Natural killer cell (primary cell): ENCODE results near the gene ALDH16A1. TPM values are rescaled to one million over a fixed set of nuclear protein-coding genes. Genes with fewer than 3 reads are reported as not detected.

Source experiments
- ATAC-seq, 3 donors: fragments of 150-1000 bp in 2 of 3; fragments of 200-7000 bp in 1 of 3; cut with Tn5 transposase; 1 replicate in 1 of 3; 2 replicates in 2 of 3; pipeline ENCODE4 v1.10.0; 2021; ENCODE audit warnings: mild to moderate bottlenecking in 2 of 3, moderate library complexity in 2 of 3
- DNase-seq, 2 donors: peaks; one replicate each; pipeline versions ENCODE4 v3.0.0 to v3.0.0-alpha.2; 2013 to 2021; ENCODE audit warnings: mixed read lengths in 1 of 2
- H3K27ac ChIP-seq: one replicate; pipeline ENCODE4 v1.5.1; 2013; ENCODE audit warnings: mild to moderate bottlenecking, low read length
- H3K27me3 ChIP-seq: one replicate; pipeline ENCODE4 v1.6.1; 2013; ENCODE audit warnings: low read length; ENCODE audit not compliant: control insufficient read depth, insufficient read depth
- H3K36me3 ChIP-seq: one replicate; pipeline ENCODE4 v1.6.1; 2013; ENCODE audit warnings: low read length; ENCODE audit not compliant: control insufficient read depth, insufficient read depth
- H3K4me1 ChIP-seq: one replicate; pipeline ENCODE4 v1.6.1; 2013; ENCODE audit warnings: low read length; ENCODE audit not compliant: control insufficient read depth, insufficient read depth
- H3K4me3 ChIP-seq: one replicate; pipeline ENCODE4 v1.5.1; 2013; ENCODE audit warnings: low read length
- H3K9me3 ChIP-seq: one replicate; pipeline ENCODE4 v1.6.1; 2013; ENCODE audit warnings: low read length; ENCODE audit not compliant: control insufficient read depth, insufficient read depth
- H3K27ac Mint-ChIP-seq, 2 donors: one replicate each; pipeline ENCODE4 v1.8.0; 2022; ENCODE audit warnings: mild to moderate bottlenecking in 2 of 2, mixed read lengths in 2 of 2, moderate library complexity in 1 of 2
- H3K27me3 Mint-ChIP-seq, 2 donors: one replicate each; pipeline ENCODE4 v1.8.0; 2022; ENCODE audit warnings: low read depth in 2 of 2, mixed read lengths in 2 of 2
- H3K36me3 Mint-ChIP-seq: one replicate; pipeline ENCODE4 v1.8.0; 2022; ENCODE audit warnings: mixed read lengths
- H3K4me1 Mint-ChIP-seq, 2 donors: one replicate each; pipeline ENCODE4 v1.8.0; 2022; ENCODE audit warnings: mixed read lengths in 2 of 2
- H3K4me3 Mint-ChIP-seq: one replicate; pipeline ENCODE4 v1.8.0; 2022; ENCODE audit warnings: mild to moderate bottlenecking, moderate library complexity, mixed read lengths
- H3K9me3 Mint-ChIP-seq, 2 donors: one replicate each; pipeline ENCODE4 v1.8.0; 2022; ENCODE audit warnings: mixed read lengths in 2 of 2
- WGBS: methylation state at CpG from one replicate; pipeline ENCODE4 v1.1.7; 2013; ENCODE audit warnings: missing lambda C conversion rate; ENCODE audit not compliant: insufficient coverage; 5-methylcytosine and 5-hydroxymethylcytosine counted together
- intact Hi-C: fragments of 100-400 bp; cut with micrococcal nuclease; formaldehyde crosslinking; loops from one replicate; pipeline ENCODE4 v1.14.2; 2022
- total RNA-seq, 4 donors: library from RNA; stranded (reverse); fragments of 120-200 nt in 1 of 4; gene quantifications; one replicate each; pipeline versions ENCODE4 v1.2.3 to v1.2.4, GENCODE V29; 2013 to 2022
- TF ChIP-seq, protein P1 (sequence below): fragments of 200-600 bp; IDR thresholded peaks from one replicate; pipeline ENCODE4 v1.8.0; 2022; ENCODE audit warnings: antibody characterized with exemption

The ALDH16A1 gene
- total RNA-seq, 3 donors from 2014 or later (not counting 1 experiment from before 2014, with no cell fraction given) = 39.9 to 43.2 (median 41.4) TPM

DNA sequence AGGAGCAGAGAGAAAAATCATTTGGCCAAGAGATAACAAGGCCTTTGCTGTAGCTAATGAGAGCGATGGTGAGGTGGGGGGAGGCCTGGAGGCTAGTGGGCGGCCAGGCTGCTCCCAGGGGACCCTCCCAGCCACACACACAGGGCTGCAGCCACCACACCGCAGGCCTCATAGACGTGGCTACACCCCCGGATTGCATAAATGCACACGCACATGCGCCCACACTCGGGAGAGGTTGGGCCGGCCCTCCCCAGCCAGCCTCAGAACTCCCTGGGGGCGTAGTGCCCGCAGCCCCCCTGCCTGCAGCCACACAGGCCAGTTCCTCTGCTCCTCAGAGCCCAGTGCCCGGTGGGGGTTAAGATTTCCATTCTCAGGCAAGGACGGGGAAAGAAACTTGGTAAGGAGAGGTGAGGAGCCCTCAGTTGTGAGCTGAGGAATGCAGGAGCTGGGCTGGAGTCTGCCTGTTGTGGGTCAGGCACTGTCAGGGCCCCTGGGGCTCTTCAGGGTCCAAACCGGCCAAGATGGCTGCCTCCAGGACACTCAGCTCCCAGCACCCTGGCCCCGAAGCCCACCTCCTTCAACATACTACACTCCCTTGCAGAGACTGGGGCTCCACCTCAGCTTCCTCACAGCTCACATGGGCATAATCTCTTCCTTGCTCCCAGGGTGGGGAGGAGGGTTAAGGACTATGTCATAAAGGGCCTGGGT, 37.8 kb upstream of the ALDH16A1 start:
- H3K4me3 Mint-ChIP-seq = no peak overlapping the region
- DNase-seq (no peak), ATAC-seq (no peak)
- intact Hi-C loops = no loop called here
- no peaks in the 10 kb centered on the region for H3K9me3 Mint-ChIP-seq
- peaks cover 30 to 31% of the 10 kb centered on the region in 2 donors for H3K27me3 Mint-ChIP-seq
- no peak overlapping the region for H3K27ac Mint-ChIP-seq
- H3K4me3 ChIP-seq = no peak overlapping the region
- 61% methylated on average over 15 of the region's 15 CpGs for WGBS
- H3K4me1 ChIP-seq = no peaks in the 10 kb centered on the region
- H3K9me3 ChIP-seq = no peaks in the 10 kb centered on the region
- H3K4me1 Mint-ChIP-seq = no peaks in the 10 kb centered on the region
- H3K27me3 ChIP-seq = peaks cover 15% of the 10 kb centered on the region
- peaks cover 9% of the 10 kb centered on the region for H3K36me3 Mint-ChIP-seq
- no peaks in the 10 kb centered on the region for H3K36me3 ChIP-seq
- TF ChIP-seq, protein P1, sequence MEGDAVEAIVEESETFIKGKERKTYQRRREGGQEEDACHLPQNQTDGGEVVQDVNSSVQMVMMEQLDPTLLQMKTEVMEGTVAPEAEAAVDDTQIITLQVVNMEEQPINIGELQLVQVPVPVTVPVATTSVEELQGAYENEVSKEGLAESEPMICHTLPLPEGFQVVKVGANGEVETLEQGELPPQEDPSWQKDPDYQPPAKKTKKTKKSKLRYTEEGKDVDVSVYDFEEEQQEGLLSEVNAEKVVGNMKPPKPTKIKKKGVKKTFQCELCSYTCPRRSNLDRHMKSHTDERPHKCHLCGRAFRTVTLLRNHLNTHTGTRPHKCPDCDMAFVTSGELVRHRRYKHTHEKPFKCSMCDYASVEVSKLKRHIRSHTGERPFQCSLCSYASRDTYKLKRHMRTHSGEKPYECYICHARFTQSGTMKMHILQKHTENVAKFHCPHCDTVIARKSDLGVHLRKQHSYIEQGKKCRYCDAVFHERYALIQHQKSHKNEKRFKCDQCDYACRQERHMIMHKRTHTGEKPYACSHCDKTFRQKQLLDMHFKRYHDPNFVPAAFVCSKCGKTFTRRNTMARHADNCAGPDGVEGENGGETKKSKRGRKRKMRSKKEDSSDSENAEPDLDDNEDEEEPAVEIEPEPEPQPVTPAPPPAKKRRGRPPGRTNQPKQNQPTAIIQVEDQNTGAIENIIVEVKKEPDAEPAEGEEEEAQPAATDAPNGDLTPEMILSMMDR = no peak
- no peak overlapping the region for H3K27ac ChIP-seq

- ATAC-seq = no peak
- intact Hi-C loops = no loop called here
- Mint-ChIP-seq H3K4me1 (peaks cover 0 to 4% of the 10 kb centered on the region in 2 donors), H3K27ac (no peak overlapping the region), H3K9me3 (no peaks in the 10 kb centered on the region), H3K36me3 (peaks cover 9% of the 10 kb centered on the region), H3K4me3 (no peak overlapping the region), H3K27me3 (peaks cover 35% of the 10 kb centered on the region in 2 donors)
- WGBS = 96% methylated on average over 2 of the region's 2 CpGs
- Histone ChIP-seq H3K4me3 (no peak overlapping the region), H3K36me3 (no peaks in the 10 kb centered on the region), H3K9me3 (no peaks in the 10 kb centered on the region), H3K27me3 (peaks cover 20% of the 10 kb centered on the region), H3K27ac (no peak overlapping the region), H3K4me1 (peaks cover under 1% of the 10 kb centered on the region)
- DNase-seq = no peak
- TF ChIP-seq, protein P1 = no peak
Observed at GRCh38 chr19:49415810-49416200, 37.2 kb upstream of the ALDH16A1 start.

DNA sequence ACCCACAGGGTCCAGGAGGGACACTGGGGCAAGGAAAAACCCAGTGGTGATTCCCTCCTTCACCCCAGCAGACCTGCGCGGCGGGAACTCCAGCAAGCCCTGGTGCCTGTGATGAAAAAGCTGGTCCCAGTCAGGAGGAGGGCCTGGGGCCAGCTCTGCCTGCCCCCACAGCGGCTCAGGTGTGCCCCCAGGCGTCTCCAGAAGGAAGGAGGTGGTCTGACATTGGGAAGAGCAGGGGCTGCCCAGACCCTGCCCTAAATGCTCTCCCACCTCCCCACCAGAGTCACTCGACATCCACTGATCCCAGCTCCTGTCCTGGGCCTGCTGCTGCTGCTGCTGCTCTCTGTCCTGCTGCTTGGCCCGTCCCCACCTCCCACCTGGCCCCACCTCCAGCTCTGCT, 35.9 kb upstream of the ALDH16A1 start:
- peaks cover 12 to 17% of the 10 kb centered on the region in 2 donors for H3K4me1 Mint-ChIP-seq
- Histone ChIP-seq H3K4me1 (peaks cover 11% of the 10 kb centered on the region), H3K9me3 (no peaks in the 10 kb centered on the region), H3K36me3 (no peaks in the 10 kb centered on the region), H3K27me3 (peaks cover 32% of the 10 kb centered on the region), H3K4me3 (no peak overlapping the region), H3K27ac (no peak overlapping the region)
- 80% methylated on average over 7 of the region's 7 CpGs for WGBS
- H3K27me3 Mint-ChIP-seq = peaks cover 48% of the 10 kb centered on the region in 2 donors
- intact Hi-C loops = no loop called here
- TF ChIP-seq, protein P1 = no peak
- H3K36me3 Mint-ChIP-seq = peaks cover 9% of the 10 kb centered on the region
- no peaks in the 10 kb centered on the region for H3K9me3 Mint-ChIP-seq
- H3K27ac Mint-ChIP-seq = no peak overlapping the region
- no peak for ATAC-seq
- no peak overlapping the region for H3K4me3 Mint-ChIP-seq
- DNase-seq = no peak

GRCh38 chr19:49418511-49418910, 34.5 kb upstream of the ALDH16A1 start:
- Mint-ChIP-seq H3K4me3 (no peak overlapping the region), H3K27ac (no peak overlapping the region), H3K4me1 (peaks cover 25 to 27% of the 10 kb centered on the region in 2 donors), H3K9me3 (no peaks in the 10 kb centered on the region), H3K36me3 (peaks cover 9% of the 10 kb centered on the region), H3K27me3 (peaks cover 58 to 62% of the 10 kb centered on the region in 2 donors)
- no peak overlapping the region for H3K4me3 ChIP-seq
- peaks cover 25% of the 10 kb centered on the region for H3K4me1 ChIP-seq
- no peaks in the 10 kb centered on the region for H3K36me3 ChIP-seq
- intact Hi-C loops = no loop called here
- peaks cover 45% of the 10 kb centered on the region for H3K27me3 ChIP-seq
- H3K9me3 ChIP-seq = no peaks in the 10 kb centered on the region
- WGBS = 88% methylated on average over 5 of the region's 5 CpGs
- TF ChIP-seq, protein P1 = no peak
- no peak overlapping the region for H3K27ac ChIP-seq
- no peak for DNase-seq
- ATAC-seq = no peak
